ENCODE measurements around the gene ZDHHC12.

- TF ChIP-seq POLR2A (IDR thresholded peaks at IDR 0.05; ENCODE audit: low read length): no peak
- no peak for TF ChIP-seq GATA1 (IDR thresholded peaks at IDR 0.05; ENCODE audit: low read depth, low read length)
These were observed 2.4 kb downstream of the ZDHHC12 start for GRCh38 chr9:128721487-128722010.

Measured in erythroblast (primary cell).